Adrenal gland (tissue), 5 donors: ENCODE results near the gene CACNA1F.

Experiments
- CTCF ChIP-seq, 6 experiments: fragments of 450-650 bp in 4 of 6; fragments of 200-600 bp in 2 of 6; sonication (generic) in 1 of 6; IDR thresholded peaks; 1 replicate in 5 of 6; 2 replicates in 1 of 6; pipeline versions ENCODE4 v1.5.1 to v1.8.0; 2016 to 2021; ENCODE audit warnings: antibody characterized with exemption in 6 of 6, mild to moderate bottlenecking in 2 of 6, moderate library complexity in 1 of 6
- POLR2A ChIP-seq, 2 donors: fragments of 450-650 bp; IDR thresholded peaks; one replicate each; pipeline ENCODE4 v1.6.1; 2017; ENCODE audit warnings: antibody characterized with exemption in 2 of 2, mild to moderate bottlenecking in 2 of 2, moderate library complexity in 1 of 2
- donor health status: DM: no; HTN: no; CAD: no.

- TF ChIP-seq CTCF (IDR thresholded peaks at IDR 0.05) (no peak), POLR2A (IDR thresholded peaks at IDR 0.05) (no peak)
Observed at GRCh38 chrX:49250578-49250977, 17.4 kb upstream of the CACNA1F start.
